GM19455 (cell line): Measurements from ENCODE around the gene ERI2.

Experiments
- ATAC-seq: cut with Tn5 transposase; IDR thresholded peaks from one replicate; pipeline ENCODE4 v1.9.1; 2021; ENCODE audit not compliant: unreplicated experiment

The ERI2 gene

GRCh38 chr16:20806168-20807050 is at the start of gene ERI2, which contains the start of gene REXO5:
Gene ERI2 (minus strand): TSS chr16:20806472. CDS start chr16:20806430, 42 bp downstream.
Gene REXO5 (plus strand): TSS chr16:20806527. CDS start chr16:20806954, 427 bp downstream.
- ATAC-seq: peak; percentile 81

- no peak for ATAC-seq
Observed at GRCh38 chr16:20854963-20855362, 48.7 kb upstream of the ERI2 start.

- no peak for ATAC-seq
Observed at GRCh38 chr16:20853981-20854620, 47.8 kb upstream of the ERI2 start.

GRCh38 chr16:20853143-20853542 is 46.9 kb upstream of the ERI2 start:
- ATAC-seq: no peak

- ATAC-seq: no peak
Observed at GRCh38 chr16:20851601-20852000, 45.3 kb upstream of the ERI2 start.

GRCh38 chr16:20850981-20851380 is 44.7 kb upstream of the ERI2 start:
- ATAC-seq: no peak

- no peak for ATAC-seq
Observed at GRCh38 chr16:20849589-20850390, 43.5 kb upstream of the ERI2 start.

GRCh38 chr16:20847550-20847949 is 41.3 kb upstream of the ERI2 start:
- ATAC-seq: no peak

GRCh38 chr16:20846551-20846950 is 40.3 kb upstream of the ERI2 start:
- no peak for ATAC-seq

GRCh38 chr16:20846030-20846429 is 39.8 kb upstream of the ERI2 start:
- no peak for ATAC-seq

- no peak for ATAC-seq
Observed at GRCh38 chr16:20844588-20844987, 38.3 kb upstream of the ERI2 start.

GRCh38 chr16:20844054-20844453 is 37.8 kb upstream of the ERI2 start:
- no peak for ATAC-seq

GRCh38 chr16:20839504-20839903 is 33.2 kb upstream of the ERI2 start:
- ATAC-seq: no peak

- no peak for ATAC-seq
Observed at GRCh38 chr16:20838240-20838639, 32.0 kb upstream of the ERI2 start.

GRCh38 chr16:20833086-20833485 is 26.8 kb upstream of the ERI2 start:
- ATAC-seq: no peak

GRCh38 chr16:20830372-20830771 is 24.1 kb upstream of the ERI2 start:
- no peak for ATAC-seq

GRCh38 chr16:20829536-20829935 is 23.3 kb upstream of the ERI2 start:
- ATAC-seq: no peak

- no peak for ATAC-seq
Observed at GRCh38 chr16:20826039-20826566, 19.8 kb upstream of the ERI2 start.

- no peak for ATAC-seq
Observed at GRCh38 chr16:20822521-20823325, 16.5 kb upstream of the ERI2 start.

- no peak for ATAC-seq
Observed at GRCh38 chr16:20821682-20822081, 15.4 kb upstream of the ERI2 start.
